GM18508 (cell line): ENCODE measurements around the gene ISLR.

Experiments used
- ATAC-seq: cut with Tn5 transposase; IDR thresholded peaks from one replicate; pipeline ENCODE4 v1.9.1; 2021; ENCODE audit warnings: moderate number of reproducible peaks; ENCODE audit not compliant: insufficient read depth, unreplicated experiment

Gene ISLR

DNA sequence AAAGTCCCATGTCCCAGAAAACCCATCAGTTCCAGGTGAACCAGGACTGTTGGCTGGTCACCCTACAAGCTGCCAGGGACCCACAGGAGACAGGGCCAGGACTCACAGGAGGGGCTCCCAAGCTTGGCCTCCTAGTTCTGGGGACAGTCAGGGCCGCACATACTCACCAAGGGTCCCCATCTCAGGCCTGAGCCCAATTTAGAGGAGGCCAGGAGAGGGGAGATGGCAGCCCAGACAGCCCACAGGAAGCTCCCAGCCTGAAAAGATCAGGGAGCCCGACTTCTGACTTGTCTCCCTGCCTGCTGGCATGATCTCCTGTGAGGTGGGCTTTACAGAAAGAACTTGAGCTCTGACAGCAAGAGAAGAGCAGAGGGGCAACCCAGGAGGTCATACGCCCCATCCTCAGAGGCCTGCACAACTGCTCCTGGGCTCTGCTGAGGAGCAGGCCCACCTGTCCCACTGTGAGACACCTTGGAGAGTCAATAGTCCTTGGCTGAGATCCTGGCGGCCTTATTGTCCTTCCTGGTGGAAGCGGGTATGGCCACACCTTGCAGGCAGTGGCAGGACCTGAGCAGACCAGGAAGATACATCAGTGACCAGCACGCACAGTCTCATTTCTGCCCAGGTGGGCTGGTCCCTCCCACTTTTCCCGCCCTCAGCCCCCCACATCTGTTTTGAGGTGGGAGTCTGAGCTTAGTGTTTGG lies 2.5 kb upstream of the ISLR start:
- ATAC-seq: no peak

DNA sequence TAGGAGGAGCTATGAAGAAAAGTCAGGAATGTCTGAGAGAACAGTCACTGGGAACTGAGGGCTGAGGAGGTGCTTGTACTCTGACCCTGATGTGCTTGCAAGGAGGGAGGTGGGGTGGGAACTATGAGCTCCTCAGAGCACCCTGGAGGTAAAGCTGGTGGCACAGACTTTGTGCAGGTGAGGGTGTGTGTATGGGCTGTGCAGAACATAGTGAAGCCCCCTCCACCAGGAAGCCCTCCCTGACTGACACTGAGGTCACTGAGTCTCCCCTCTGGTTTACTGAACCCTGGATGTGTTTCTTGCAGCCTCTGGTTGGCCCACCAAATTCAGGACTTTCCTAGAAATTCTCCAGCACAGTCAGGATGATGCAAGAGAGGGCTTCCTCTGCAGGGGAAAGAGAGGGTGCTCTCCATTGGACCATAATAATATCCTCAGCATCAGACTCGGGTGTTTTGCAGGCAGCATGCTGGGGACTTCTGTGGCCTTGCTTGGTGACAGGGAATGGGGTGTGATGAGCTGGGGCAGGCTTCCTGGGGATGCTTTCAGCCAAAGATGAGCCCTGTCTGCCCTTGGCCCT lies 1.5 kb upstream of the ISLR start:
- ATAC-seq: no peak

DNA sequence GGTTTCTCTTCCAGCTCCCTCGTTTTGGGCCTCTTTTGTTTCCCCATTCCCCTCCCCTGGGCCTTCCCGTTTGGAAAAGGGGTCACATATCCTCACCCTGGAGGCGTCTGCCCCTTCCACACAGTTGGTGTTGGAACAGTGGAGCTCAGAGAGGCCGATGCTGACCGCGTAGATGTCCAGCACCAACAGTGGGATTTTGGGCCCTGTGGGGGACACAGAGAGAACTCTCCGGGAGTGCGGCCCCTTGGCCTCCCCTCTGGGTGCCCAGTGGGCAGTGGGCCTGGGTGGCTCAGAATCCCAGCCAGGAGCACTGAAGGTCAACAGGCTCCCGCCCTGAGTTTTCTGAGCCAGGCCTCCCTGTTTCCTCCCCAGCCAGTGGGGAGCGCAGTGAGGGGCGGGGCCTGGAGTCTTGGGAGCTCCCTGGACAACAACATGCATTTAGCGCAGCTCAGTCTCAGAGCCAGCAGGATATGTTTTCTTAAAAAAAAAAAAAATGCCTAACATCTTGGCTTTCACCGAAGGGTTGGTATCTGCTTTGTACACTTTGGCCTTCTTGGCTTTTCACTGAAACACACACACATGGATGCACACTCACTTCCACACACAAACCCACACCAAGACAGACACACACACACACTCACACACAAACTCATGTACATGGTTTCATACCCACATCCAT lies 670 bp upstream of the ISLR start:
- ATAC-seq: no peak

DNA sequence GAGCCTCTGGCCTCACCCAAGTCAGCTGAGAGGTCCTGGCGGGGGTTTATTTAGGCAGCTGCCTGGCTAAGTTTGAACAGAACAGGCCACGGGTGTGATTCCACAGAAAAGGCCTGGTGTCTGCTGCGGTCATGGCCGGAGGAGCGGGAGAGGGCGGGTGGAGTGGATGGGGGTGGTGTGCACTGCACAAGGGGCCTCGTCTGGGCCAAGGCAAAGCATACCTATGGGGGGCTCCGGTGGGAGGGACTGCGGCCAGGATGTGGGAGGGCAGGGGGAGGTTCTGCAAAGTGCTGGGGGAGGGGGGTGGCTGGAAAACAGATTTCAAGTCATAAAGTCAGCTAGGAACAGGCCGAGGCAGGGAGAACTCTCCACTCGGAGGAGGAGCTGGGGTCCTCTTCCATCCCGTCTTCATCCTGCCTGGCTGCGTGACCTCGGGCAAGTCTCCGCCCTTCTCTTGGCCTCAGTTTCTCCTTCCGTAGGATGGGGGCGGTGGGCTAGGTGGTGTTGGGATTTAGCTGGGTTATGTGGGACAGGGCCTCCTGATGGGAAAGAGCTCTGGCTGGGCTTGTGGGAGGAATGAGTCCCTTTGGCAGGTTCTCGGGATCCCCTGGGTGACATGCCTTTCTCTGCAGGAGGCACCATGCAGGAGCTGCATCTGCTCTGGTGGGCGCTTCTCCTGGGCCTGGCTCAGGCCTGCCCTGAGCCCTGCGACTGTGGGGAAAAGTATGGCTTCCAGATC lies 878 bp downstream of the ISLR start:
- ATAC-seq: no peak

DNA sequence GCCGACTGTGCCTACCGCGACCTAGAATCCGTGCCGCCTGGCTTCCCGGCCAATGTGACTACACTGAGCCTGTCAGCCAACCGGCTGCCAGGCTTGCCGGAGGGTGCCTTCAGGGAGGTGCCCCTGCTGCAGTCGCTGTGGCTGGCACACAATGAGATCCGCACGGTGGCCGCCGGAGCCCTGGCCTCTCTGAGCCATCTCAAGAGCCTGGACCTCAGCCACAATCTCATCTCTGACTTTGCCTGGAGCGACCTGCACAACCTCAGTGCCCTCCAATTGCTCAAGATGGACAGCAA lies 1.4 kb downstream of the ISLR start:
- ATAC-seq: no peak

DNA sequence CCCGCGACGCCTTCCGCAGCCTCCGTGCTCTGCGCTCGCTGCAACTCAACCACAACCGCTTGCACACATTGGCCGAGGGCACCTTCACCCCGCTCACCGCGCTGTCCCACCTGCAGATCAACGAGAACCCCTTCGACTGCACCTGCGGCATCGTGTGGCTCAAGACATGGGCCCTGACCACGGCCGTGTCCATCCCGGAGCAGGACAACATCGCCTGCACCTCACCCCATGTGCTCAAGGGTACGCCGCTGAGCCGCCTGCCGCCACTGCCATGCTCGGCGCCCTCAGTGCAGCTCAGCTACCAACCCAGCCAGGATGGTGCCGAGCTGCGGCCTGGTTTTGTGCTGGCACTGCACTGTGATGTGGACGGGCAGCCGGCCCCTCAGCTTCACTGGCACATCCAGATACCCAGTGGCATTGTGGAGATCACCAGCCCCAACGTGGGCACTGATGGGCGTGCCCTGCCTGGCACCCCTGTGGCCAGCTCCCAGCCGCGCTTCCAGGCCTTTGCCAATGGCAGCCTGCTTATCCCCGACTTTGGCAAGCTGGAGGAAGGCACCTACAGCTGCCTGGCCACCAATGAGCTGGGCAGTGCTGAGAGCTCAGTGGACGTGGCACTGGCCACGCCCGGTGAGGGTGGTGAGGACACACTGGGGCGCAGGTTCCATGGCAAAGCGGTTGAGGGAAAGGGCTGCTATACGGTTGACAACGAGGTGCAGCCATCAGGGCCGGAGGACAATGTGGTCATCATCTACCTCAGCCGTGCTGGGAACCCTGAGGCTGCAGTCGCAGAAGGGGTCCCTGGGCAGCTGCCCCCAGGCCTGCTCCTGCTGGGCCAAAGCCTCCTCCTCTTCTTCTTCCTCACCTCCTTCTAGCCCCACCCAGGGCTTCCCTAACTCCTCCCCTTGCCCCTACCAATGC lies 2.0 kb downstream of the ISLR start:
- no peak for ATAC-seq

DNA sequence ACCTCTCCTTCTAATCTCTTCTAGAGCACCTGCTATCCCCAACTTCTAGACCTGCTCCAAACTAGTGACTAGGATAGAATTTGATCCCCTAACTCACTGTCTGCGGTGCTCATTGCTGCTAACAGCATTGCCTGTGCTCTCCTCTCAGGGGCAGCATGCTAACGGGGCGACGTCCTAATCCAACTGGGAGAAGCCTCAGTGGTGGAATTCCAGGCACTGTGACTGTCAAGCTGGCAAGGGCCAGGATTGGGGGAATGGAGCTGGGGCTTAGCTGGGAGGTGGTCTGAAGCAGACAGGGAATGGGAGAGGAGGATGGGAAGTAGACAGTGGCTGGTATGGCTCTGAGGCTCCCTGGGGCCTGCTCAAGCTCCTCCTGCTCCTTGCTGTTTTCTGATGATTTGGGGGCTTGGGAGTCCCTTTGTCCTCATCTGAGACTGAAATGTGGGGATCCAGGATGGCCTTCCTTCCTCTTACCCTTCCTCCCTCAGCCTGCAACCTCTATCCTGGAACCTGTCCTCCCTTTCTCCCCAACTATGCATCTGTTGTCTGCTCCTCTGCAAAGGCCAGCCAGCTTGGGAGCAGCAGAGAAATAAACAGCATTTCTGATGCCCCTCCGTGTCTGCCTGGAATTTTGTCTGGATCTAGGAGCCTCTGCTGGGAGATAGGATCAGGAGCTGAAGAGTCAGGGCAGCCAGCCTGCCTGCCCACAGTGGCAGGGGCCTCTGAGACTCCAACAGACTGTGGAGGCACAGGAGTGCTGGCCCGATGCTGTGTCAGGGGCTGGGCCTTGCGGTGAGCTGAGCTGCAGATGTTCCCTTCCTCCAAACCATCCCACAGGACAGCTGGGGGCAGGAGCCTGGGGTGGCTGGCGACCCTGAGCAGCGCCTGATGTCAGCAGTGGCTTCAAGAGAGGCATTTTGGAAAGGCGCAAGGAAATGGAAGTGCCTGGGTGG lies 3.0 kb downstream of the ISLR start:
- no peak for ATAC-seq

DNA sequence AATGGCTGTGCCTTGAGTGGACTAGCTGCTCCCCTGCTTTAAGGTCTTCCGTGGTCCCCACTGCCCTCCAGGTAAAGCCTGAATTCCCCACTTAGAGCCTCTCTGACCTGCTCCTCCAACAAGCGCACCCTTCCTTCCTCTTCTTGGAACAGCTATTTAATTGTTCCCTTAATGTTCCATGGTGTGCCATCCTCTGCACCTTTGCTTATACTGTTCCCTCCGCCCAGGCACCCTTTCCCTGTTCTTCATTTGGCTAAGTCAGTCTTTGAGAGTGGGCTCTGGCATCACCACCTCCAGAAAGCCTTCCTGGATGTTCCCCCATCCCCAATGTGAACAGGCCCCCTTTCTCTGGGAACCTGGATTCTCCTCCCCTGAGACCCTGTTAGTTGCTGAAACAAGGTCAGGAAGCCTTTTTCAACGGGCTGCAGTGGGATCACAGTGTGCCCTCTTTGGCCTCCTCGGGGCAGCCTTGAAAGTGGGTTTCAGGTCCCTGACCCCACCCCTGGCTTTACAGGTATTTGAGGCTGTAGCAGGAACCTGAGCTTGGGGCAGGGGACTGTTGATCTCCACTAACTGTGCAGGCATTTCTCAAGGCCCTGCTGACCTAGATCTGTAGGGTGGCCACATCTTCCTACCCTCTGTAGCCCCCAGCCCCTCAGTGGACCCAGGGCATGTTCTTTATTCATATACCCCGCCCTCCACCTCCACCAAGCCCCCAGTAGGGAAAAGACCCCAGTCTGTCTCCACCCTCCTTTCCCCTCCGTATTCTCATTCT lies 5.0 kb downstream of the ISLR start:
- ATAC-seq: no peak

DNA sequence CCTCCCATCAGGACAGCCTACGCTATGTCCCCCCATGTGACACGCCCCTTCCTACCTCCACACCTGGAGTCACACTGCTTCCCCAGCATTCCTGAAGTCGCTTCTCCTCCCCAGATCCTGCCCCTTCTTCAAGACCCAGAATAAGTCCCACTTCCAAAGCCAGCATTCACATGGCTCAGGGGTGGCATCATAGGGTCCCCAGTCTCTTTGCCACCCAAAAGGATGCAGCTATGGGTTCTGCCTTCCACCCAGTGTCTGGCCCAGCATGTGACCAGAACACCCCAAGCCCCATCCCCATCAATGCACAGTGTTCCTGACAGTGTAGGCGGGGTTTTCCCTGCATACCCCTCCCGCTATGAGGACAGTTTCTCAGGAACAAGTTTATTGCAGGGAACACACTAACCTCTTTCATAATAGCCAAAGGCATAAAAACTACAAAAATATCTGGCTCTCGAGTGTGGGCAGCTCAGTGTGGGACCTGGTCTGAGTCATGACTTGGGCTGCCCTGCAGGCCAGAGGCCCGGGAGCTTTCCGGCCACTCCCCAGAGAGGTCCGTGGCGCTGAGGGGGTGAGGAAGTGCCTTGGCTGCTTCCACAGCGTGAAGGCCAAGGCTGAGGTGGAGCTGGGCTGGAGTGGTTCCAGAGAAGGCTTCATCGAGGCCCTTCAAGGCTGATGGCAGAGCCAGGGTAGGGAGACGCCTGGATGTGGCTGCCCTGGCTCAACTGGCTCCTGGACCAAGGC lies 5.8 kb downstream of the ISLR start:
- no peak for ATAC-seq

DNA sequence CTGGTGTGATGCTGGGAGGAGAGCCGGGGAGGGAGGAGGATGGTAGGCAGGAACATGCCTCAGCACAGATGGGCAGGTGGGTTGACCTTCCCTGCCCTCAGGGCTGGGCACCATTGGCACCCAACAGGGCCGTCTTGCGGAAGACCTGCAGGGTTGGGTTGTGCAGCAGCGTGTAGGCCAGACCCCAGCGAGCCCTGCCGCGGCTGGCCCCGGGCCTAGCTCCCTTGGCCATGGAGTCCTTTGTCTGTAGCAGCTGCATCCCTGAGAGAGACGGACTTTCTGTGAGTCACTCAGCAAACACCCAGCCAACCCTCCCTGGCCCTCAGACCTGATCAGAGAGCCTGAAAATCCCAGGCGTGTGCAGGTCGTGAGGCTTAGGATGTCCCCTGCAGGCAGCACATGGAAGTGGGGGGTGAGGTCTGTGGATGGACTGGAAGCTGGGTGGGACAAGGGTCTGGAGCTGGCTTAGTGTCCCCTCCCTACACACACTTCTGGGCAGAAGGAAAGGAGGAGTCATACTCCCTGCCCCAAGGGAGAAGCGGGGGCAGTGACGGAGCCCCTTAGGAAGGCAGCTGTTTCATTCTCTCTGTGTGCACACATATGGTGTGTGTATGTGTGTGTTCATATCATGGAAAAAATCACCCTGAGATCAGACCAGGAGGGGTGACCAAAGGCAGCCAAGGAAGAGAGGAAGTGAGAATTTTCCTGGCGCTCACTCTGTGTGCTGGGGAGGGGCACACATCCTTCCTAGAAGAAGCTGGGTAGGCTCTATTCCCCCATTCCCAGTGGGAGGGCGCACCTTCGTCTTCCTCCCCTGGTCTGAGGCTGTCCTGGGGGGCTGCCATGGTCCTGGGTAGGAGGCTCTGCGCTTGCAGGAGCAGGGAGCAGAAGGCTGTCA lies 6.7 kb downstream of the ISLR start:
- no peak for ATAC-seq

DNA sequence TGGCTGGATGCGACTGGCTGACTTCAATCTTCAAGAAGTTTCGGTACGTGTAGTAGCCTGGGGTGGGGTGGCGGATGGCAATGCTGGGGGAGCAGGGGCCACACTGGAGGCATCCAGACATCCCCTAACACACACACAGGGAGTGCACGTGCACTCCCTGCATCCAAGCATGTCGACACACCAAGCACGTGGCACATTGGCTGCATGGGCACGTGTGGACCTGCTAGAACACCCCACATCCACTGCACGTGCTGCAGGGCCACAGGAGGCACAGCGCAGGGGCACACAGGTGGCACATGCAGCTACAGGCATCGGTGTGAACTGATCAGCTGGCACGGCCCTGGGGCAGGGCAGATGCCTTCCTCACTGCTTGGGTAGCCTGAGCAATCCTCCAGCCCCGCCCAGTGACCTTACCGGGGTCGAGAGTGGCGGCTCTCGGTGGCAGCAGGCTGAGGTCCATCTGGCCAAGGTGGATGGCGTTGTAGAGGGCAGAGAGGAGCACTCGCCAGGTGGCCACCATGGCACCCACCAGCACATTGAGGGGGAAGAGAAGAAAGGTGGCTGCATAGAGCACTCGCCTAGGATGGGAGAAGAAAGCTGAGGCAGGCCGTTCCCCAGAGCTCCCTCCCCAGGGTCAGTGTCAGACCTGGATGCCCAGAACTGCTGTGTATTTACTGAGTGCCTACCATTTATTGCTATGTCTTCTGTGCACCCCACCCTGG lies 7.5 kb downstream of the ISLR start:
- ATAC-seq: no peak

DNA sequence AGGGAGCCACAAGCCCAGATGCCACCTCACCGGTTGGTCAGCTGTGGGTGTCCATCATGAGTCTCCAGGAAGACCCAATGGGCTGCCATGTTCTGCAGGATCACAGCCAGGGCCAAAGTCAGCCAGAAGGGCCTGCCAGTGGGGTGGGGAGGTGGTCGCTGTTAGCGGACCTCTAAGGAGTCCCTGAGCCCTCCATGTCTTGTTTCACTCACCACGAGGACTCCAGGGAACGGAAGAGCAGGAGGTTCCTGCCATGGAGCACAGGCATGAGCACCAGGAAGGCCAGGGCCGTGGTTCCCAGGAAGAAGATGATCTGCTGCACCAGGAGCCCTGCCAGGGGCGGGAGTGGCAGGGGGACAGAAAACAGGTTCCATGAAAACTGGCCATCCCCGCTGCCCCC lies 8.6 kb downstream of the ISLR start:
- no peak for ATAC-seq

DNA sequence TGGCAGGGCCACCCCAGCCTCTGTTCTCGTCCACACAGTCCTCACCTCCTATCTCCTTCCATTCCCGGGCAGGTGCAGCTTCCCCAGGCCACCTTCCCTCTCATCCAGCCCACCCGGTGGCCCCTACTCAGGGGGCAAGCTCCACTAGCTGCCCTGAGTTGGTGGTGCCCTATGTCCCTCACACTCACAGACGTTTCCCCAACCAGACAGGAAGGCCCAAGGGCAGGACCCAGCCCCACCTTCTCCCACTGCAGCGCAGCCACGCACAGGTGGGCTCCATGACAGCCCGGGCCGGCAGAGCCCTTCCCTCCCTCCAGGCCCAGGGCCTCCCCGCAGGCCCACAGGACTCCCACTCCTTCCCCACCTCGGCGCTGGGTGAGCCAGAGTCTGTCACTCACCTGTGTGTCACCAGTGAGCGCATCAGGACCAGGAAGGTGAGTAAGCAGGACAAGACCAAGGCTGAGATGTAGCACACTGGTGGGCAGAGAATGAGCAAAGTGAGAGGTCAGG lies 11.1 kb downstream of the ISLR start:
- no peak for ATAC-seq

DNA sequence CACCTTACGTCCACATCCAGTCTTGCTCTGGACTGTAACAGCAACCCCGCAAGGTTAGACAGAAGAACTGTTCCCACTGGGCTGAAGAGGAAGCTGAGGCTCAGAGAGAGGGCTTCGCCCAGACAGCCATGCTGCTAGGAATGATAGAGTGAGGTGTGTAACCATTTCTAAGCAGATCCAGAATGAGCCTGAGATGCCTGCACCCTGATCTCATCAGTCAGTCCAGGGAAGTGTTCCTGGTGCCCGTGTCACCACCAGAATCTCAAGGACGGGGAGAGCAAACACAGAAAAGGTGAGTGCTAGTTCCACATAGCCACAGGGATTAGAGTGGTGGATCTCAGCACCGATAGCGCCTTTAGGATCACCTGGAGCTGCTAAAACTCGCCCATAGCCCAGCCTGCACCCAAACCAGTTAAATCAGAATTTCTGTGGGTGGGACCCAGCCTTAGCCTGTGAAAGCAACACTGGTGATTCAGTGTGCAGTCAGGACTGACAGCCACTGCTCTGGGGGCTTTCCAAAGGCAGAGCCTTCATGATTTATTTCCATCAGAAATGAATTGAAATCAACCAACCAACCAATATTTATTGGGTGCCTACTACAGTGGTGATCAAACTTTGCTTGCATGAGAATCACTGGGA lies 12.3 kb downstream of the ISLR start:
- ATAC-seq: no peak

DNA sequence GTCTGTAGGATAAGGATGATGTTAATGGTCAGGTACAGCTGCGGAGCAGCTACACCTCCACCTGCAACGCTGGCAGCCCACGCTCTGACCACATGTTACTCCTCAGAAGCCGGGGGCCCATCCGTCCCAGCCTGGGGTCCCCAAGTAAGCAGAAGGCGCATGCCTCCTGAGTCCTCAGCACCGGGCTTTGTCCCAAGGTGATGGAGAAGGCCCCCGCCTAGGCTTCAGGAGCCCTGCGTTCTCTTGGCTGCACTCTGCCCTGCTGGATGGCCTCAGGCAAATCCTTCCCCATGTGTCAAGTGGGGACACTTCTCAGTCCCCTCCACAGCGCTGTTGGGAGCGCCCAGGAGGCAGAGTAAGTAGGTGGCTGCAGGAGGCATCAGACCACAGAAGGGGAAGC lies 14.7 kb downstream of the ISLR start:
- ATAC-seq: no peak

DNA sequence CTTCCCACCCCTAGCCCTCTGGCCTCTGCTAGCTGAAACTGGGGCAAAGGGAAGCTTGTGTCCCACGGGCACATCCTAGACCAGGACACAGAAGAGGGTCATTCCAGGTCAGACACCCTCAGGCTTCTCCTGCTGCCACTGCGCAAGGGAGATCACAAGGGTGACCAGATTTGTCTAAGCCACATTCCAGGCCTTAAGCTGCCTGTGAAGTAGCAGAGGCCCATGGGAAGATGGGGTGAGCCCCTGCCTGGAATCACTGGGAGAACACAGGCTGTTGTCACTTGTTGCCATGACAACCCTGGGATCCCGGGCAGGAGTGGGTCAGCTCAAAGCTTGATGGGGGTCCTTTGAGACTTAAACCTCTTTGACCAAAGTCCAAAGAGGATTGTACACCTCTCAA lies 18.3 kb downstream of the ISLR start:
- no peak for ATAC-seq
